ENCODE measurements around the gene WDR93.

The WDR93 gene

GRCh38 chr15:89767411-89767915 lies 76.9 kb downstream of the WDR93 start:
- TF ChIP-seq CTCF (IDR thresholded peaks at IDR 0.05; ENCODE audit: low read depth, low read length, poor library complexity, severe bottlenecking) (no peak), EZH2phosphoT487 (IDR thresholded peaks at IDR 0.05; ENCODE audit: borderline replicate concordance, low read length) (no peak)
- H3K36me3 ChIP-seq (ENCODE audit: control insufficient read depth, low read length): no peaks in the 10 kb centered on the region
- H4K20me1 ChIP-seq (ENCODE audit: control insufficient read depth, insufficient read depth, low read depth, low read length): no peaks in the 10 kb centered on the region
- no peaks in the 10 kb centered on the region for H3K9me3 ChIP-seq (ENCODE audit: control insufficient read depth, insufficient read depth, low read length)
- no peaks in the 10 kb centered on the region for H3K79me2 ChIP-seq (ENCODE audit: control insufficient read depth, low read length)
- no peak overlapping the region for H3K4me2 ChIP-seq (ENCODE audit: low read length)
- no peak overlapping the region for H3K4me3 ChIP-seq (ENCODE audit: low read length)
- no peaks in the 10 kb centered on the region for H3K27me3 ChIP-seq (ENCODE audit: control insufficient read depth, low read length)
- H3K4me1 ChIP-seq (ENCODE audit: control insufficient read depth, low read length): no peaks in the 10 kb centered on the region
- no peak overlapping the region for H3K27ac ChIP-seq (ENCODE audit: low read depth, low read length)
- no peaks in the 10 kb centered on the region for H3K9me2 ChIP-seq (replicated peaks; ENCODE audit: control insufficient read depth, low read length)
- H3F3A ChIP-seq (ENCODE audit: control insufficient read depth, insufficient read depth): no peaks in the 10 kb centered on the region

GRCh38 chr15:89768071-89768500 lies 77.5 kb downstream of the WDR93 start:
- Histone ChIP-seq H3K36me3 (ENCODE audit: control insufficient read depth, low read length) (no peaks in the 10 kb centered on the region), H3K4me1 (ENCODE audit: control insufficient read depth, low read length) (no peaks in the 10 kb centered on the region), H3F3A (ENCODE audit: control insufficient read depth, insufficient read depth) (no peaks in the 10 kb centered on the region), H3K4me2 (ENCODE audit: low read length) (no peak overlapping the region), H3K79me2 (ENCODE audit: control insufficient read depth, low read length) (no peaks in the 10 kb centered on the region), H3K27me3 (ENCODE audit: control insufficient read depth, low read length) (no peaks in the 10 kb centered on the region), H3K27ac (ENCODE audit: low read depth, low read length) (no peak overlapping the region), H3K9me2 (replicated peaks; ENCODE audit: control insufficient read depth, low read length) (no peaks in the 10 kb centered on the region), H3K4me3 (ENCODE audit: low read length) (no peak overlapping the region), H3K9me3 (ENCODE audit: control insufficient read depth, insufficient read depth, low read length) (no peaks in the 10 kb centered on the region), H4K20me1 (ENCODE audit: control insufficient read depth, insufficient read depth, low read depth, low read length) (no peaks in the 10 kb centered on the region)
- TF ChIP-seq EZH2phosphoT487 (IDR thresholded peaks at IDR 0.05; ENCODE audit: borderline replicate concordance, low read length) (no peak), CTCF (IDR thresholded peaks at IDR 0.05; ENCODE audit: low read depth, low read length, poor library complexity, severe bottlenecking) (no peak)

GRCh38 chr15:89769366-89769765 lies 78.8 kb downstream of the WDR93 start:
- Histone ChIP-seq H3K9me3 (ENCODE audit: control insufficient read depth, insufficient read depth, low read length) (no peaks in the 10 kb centered on the region), H3K4me1 (ENCODE audit: control insufficient read depth, low read length) (no peaks in the 10 kb centered on the region), H3K27ac (ENCODE audit: low read depth, low read length) (no peak overlapping the region), H3K27me3 (ENCODE audit: control insufficient read depth, low read length) (no peaks in the 10 kb centered on the region), H4K20me1 (ENCODE audit: control insufficient read depth, insufficient read depth, low read depth, low read length) (no peaks in the 10 kb centered on the region), H3K9me2 (replicated peaks; ENCODE audit: control insufficient read depth, low read length) (no peaks in the 10 kb centered on the region), H3K4me3 (ENCODE audit: low read length) (no peak overlapping the region), H3K79me2 (ENCODE audit: control insufficient read depth, low read length) (no peaks in the 10 kb centered on the region), H3K36me3 (ENCODE audit: control insufficient read depth, low read length) (no peaks in the 10 kb centered on the region), H3K4me2 (ENCODE audit: low read length) (no peak overlapping the region), H3F3A (ENCODE audit: control insufficient read depth, insufficient read depth) (no peaks in the 10 kb centered on the region)
- TF ChIP-seq EZH2phosphoT487 (IDR thresholded peaks at IDR 0.05; ENCODE audit: borderline replicate concordance, low read length): no peak
- TF ChIP-seq CTCF (IDR thresholded peaks at IDR 0.05; ENCODE audit: low read depth, low read length, poor library complexity, severe bottlenecking): no peak
